ENCODE measurements around the gene GSTA1.
"Not testable (repeated sequence)": the region's sequence is repeated elsewhere in the genome, so short reads cannot be mapped to it uniquely, and the experiment has no call there.

GSTA1 gene

DNA sequence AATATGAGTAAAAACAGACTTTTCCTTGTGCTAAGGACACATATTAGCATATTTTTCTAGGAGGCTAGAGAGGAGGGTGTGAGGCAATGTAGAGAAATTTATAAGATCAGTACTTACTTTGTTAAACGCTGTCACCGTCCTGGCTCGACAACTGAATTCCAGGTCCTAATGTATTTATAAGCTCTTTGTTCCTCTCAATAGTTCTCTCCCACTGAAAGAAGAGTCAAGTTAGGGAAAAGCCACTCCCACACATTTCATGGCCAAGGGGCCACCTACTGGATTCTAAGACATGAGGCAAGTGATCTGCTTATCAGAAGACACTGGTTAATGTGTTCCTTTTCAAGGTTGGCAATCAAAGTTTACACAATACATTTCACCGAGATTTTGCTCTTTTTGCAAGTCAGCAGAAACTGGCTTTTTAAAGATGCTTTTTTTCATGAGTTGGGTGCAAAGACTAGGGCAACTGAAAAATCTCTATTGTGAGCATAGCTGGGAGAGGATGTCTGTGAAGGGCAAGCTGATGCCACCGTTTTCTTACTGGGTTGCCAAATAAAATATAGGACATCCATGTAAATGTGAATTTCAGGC is at the start of gene GSTA1:
TSS of gene GSTA1 (minus strand) at position 149 of the 588 bp plus-strand sequence. CDS start 4,549 bp downstream, outside the sequence.
- H3K27ac ChIP-seq = not testable (repeated sequence)

DNA sequence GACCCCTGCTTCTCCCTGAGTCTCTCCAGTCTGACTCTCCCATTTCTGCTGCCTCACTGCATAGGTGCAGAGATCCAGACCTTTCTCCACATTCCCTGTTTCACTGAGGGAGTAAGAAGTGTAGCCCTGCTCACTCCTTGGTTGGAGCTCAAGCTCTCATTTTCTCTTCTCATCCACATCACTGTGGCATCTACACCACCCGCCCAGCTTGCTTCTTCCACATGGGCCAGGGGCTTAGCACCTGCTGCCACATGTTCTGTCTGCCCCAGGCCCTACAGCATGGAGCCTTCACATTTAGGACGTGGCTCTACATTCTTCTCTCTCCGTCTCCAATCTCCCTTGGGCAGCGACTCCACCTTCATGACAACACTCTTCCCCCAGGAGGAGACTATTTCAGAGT is 45.5 kb upstream of the GSTA1 start:
- TF ChIP-seq CTCF (IDR thresholded peaks at IDR 0.05) (no peak), ZFX (IDR thresholded peaks at IDR 0.05; ENCODE audit: borderline replicate concordance) (no peak)
- H3K27ac ChIP-seq = no peak overlapping the region

- TF ChIP-seq CTCF (IDR thresholded peaks at IDR 0.05) (no peak), ZFX (IDR thresholded peaks at IDR 0.05; ENCODE audit: borderline replicate concordance) (no peak)
Observed at GRCh38 chr6:52846002-52846401, 42.4 kb upstream of the GSTA1 start.

DNA sequence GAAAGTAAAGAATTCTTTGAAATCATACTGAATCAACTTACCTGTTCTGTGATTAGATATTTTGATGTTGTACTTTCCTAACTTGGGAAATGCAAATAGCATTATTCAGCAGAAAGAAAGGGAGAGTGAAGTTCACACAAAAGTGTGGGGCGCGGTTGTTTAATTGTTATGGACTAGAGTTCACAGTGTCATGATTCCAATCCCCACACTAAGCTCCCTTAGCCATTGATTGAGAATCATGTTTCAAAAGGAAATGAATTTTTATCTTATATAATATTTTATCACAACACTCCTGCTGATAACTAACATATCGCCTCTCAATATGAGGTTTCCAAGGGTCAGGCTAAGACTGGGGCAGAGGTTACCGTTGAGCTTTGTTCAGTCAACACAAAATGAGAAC is 40.0 kb upstream of the GSTA1 start:
- TF ChIP-seq CTCF (IDR thresholded peaks at IDR 0.05) (no peak), ZFX (IDR thresholded peaks at IDR 0.05; ENCODE audit: borderline replicate concordance) (no peak)
- H3K27ac ChIP-seq = no peak overlapping the region

More at GRCh38 chr6:52846002-52846401, 42.4 kb upstream of the GSTA1 start:
- H3K27ac ChIP-seq = no peak overlapping the region

DNA sequence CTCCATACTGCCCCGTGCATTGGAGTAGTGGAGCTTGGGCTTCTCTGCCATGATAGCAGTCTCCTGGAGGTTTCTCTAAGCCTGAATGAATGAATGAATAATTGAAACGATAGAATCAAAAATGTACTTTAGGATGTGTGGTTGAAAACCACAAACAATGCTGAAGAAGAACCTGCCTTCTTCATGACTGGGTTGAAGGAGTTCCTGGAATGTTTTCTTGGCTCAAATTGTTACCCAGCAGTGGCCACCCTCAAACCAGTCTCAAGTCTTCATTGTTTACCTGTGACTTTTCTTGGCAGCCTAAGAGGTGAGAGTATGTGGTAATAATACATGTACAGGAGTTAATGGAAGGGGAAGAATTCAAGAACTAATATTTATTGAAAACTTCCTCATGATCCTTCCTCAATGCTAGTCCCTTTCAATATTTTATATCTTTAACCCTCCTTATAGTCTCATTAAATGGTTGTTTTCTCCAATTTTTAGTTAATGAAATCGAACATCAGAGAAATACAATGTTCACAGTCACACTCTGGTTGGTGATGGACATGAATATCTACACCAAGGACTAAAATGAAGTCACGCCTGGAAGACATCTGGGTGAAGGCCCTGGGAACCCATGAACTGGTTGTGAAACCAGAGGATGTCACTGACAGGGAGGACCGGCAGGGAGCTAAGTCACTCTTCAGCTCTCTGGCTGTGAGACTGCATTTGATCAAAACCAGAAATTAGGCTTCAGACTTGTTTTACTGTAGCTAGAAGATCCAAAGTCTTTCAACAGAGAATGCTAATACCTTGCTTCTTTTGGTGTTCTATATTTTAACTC is 37.4 kb upstream of the GSTA1 start, which contains the start of gene GSTA5:
TSS of gene GSTA5 (minus strand) at position 51 of the 823 bp plus-strand sequence.
- TF ChIP-seq CTCF (IDR thresholded peaks at IDR 0.05) (no peak), ZFX (IDR thresholded peaks at IDR 0.05; ENCODE audit: borderline replicate concordance) (no peak)

GRCh38 chr6:52839124-52840055 is 35.8 kb upstream of the GSTA1 start:
- TF ChIP-seq ZFX (IDR thresholded peaks at IDR 0.05; ENCODE audit: borderline replicate concordance) = no peak
- TF ChIP-seq CTCF (IDR thresholded peaks at IDR 0.05) = peak; percentile 92

More for the DNA sequence above, 37.4 kb upstream of the GSTA1 start, which contains the start of gene GSTA5:
- no peak within 1 kb of the TSS for H3K27ac ChIP-seq

DNA sequence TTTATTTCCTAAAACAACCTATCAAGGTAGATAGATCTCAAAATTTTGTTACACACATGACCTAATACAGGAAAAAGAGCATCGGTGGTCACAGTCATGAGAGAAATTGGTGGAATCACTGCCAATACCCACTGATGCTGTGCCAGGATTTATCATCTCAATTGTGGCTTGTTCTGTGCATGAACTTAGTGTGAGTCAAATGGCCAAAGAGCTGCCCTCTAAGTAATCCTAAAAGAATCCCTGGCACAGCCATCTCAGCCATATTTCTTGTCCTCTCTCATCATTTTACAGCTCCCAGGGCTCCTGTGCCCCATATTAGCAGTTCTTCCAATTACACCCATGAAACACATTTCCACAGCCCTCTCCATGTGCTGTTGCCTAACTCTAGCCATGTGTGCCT is 30.9 kb upstream of the GSTA1 start:
- no peak for TF ChIP-seq ZFX (IDR thresholded peaks at IDR 0.05; ENCODE audit: borderline replicate concordance)
- H3K27ac ChIP-seq = no peak overlapping the region

More at GRCh38 chr6:52839124-52840055, 35.8 kb upstream of the GSTA1 start:
- H3K27ac ChIP-seq = no peak overlapping the region

DNA sequence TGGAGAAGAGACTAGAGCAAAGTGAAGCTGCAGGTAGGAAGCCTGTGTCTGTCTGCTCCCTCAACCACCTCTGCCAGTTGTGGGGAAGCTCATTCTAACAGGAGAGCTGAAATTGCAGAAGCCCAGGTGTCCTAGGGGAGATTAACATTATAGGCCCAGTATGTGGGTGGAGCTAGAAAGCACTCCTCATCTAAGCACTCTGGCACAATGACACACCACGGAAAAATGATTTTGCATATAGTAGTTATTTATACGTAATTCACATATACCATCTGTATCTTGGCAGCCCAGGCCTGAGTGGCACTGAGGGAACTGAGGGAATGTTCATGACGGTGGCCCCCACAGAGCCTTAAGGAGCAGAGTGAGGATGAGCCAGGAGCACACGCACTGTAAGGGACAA is 27.3 kb upstream of the GSTA1 start:
- H3K27ac ChIP-seq = not testable (repeated sequence)
